CD4-positive, alpha-beta memory T cell (primary cell): ENCODE measurements around the gene GLIS1. TPM values are rescaled to one million over a fixed set of nuclear protein-coding genes. Genes with fewer than 3 reads are reported as not detected.

ENCODE experiments used
- CTCF ChIA-PET: fragments of 350-600 bp; sonication (Branson Sonifier 250); formaldehyde crosslinking; loops from one replicate; lab custom pipeline; 2021; ENCODE audit warnings: inconsistent platforms; ENCODE audit not compliant: partially characterized antibody; lab: Charles Lee
- POLR2A ChIA-PET: fragments of 350-600 bp; sonication (Branson Sonifier 250); formaldehyde crosslinking; loops from one replicate; lab custom pipeline; 2021; ENCODE audit not compliant: partially characterized antibody; lab: Charles Lee
- DNase-seq, 5 donors: peaks; one replicate each; pipeline versions ENCODE4 v3.0.0 to v3.0.0-alpha.2; 2020 to 2022; ENCODE audit warnings: mixed read lengths in 1 of 5
- H3K27ac ChIP-seq: one replicate; pipeline ENCODE4 v1.7.0; 2013; ENCODE audit warnings: low read depth, low read length
- H3K27me3 ChIP-seq: 2 replicates; pipeline ENCODE4 v1.7.0; 2013; ENCODE audit warnings: mild to moderate bottlenecking, low read length, moderate library complexity; ENCODE audit not compliant: insufficient read depth
- H3K36me3 ChIP-seq: 2 replicates; pipeline ENCODE4 v1.7.0; 2013; ENCODE audit warnings: mild to moderate bottlenecking, low read length, moderate library complexity; ENCODE audit not compliant: insufficient read depth
- H3K4me1 ChIP-seq: 2 replicates; pipeline ENCODE4 v1.7.0; 2013; ENCODE audit warnings: mild to moderate bottlenecking, low read length, moderate library complexity; ENCODE audit not compliant: insufficient read depth
- H3K4me3 ChIP-seq, 2 donors: one replicate each; pipeline ENCODE4 v1.7.0; 2013; ENCODE audit warnings: low read length in 2 of 2, mild to moderate bottlenecking in 1 of 2
- H3K9me3 ChIP-seq, 2 donors: one replicate each; pipeline ENCODE4 v1.7.0; 2013; ENCODE audit warnings: low read length in 2 of 2, control low read depth in 1 of 2; ENCODE audit not compliant: control insufficient read depth in 1 of 2
- H3K27ac Mint-ChIP-seq, 7 donors: one replicate each; pipeline ENCODE4 v1.8.0; 2020 to 2021; ENCODE audit warnings: mixed read lengths in 7 of 7, mild to moderate bottlenecking in 6 of 7, inconsistent platforms in 3 of 7, moderate library complexity in 3 of 7
- H3K27me3 Mint-ChIP-seq, 2 donors: one replicate each; pipeline ENCODE4 v1.8.0; 2020 to 2021; ENCODE audit warnings: mixed read lengths in 2 of 2
- H3K36me3 Mint-ChIP-seq, 2 donors: one replicate each; pipeline ENCODE4 v1.8.0; 2020 to 2021; ENCODE audit warnings: mixed read lengths in 2 of 2, inconsistent platforms in 1 of 2, mild to moderate bottlenecking in 1 of 2
- H3K4me1 Mint-ChIP-seq, 4 donors: one replicate each; pipeline ENCODE4 v1.8.0; 2020 to 2021; ENCODE audit warnings: mixed read lengths in 4 of 4, mild to moderate bottlenecking in 1 of 4
- H3K4me3 Mint-ChIP-seq, 8 donors: one replicate each; pipeline ENCODE4 v1.8.0; 2020 to 2021; ENCODE audit warnings: mixed read lengths in 8 of 8, mild to moderate bottlenecking in 7 of 8, moderate library complexity in 6 of 8, inconsistent platforms in 3 of 8
- H3K9me3 Mint-ChIP-seq, 8 donors: one replicate each; pipeline ENCODE4 v1.8.0; 2020 to 2021; ENCODE audit warnings: mixed read lengths in 8 of 8, mild to moderate bottlenecking in 5 of 8, inconsistent platforms in 3 of 8, moderate library complexity in 1 of 8
- intact Hi-C: fragments of 100-400 bp; cut with micrococcal nuclease; formaldehyde crosslinking; loops from one replicate; pipeline ENCODE4 v1.15.1; 2023
- polyA plus RNA-seq, 2 donors: library from polyadenylated mRNA; unstranded; fragments of 300-500 nt; fragmentation: Illumina TruSeq; gene quantifications; one replicate each; pipeline ENCODE4 v1.2.3, GENCODE V29; 2021
- total RNA-seq, 2 experiments: library from RNA; stranded (reverse); gene quantifications; one replicate each; pipeline ENCODE4 v1.2.3, GENCODE V29; 2021

Gene GLIS1
- total and polyA plus RNA-seq, 4 experiments from 2014 or later, result not detected

DNA sequence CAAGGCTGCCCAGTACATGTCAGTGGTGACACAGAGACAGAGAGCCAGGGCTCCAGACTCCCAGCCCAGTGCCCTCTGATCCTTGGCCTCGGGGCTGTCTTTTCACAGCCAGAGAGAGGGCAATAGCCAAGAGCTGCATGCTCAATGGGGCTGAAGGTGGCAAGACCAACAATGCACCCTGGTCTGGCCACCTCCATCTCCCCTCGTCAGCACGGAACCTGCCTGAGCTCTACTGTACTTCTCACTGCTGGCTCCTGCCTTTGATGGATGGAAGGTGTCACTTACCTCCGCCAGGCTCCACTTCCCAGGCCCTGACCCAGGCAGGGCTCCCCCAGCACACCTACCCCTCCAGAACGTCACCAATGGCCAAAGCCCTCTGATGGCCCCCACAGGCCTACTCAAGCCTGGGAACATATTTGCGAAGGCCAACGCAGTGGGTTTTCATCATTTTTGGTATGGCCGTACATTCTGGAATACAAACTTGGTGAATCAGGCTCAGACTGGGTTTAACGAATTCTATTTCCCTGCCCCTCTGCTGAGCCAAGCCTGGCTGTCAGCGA, 191.7 kb downstream of the GLIS1 start:
- no peak overlapping the region for H3K4me3 Mint-ChIP-seq
- POLR2A ChIA-PET, result no interaction called here
- no peaks in the 10 kb centered on the region for H3K9me3 Mint-ChIP-seq

DNA sequence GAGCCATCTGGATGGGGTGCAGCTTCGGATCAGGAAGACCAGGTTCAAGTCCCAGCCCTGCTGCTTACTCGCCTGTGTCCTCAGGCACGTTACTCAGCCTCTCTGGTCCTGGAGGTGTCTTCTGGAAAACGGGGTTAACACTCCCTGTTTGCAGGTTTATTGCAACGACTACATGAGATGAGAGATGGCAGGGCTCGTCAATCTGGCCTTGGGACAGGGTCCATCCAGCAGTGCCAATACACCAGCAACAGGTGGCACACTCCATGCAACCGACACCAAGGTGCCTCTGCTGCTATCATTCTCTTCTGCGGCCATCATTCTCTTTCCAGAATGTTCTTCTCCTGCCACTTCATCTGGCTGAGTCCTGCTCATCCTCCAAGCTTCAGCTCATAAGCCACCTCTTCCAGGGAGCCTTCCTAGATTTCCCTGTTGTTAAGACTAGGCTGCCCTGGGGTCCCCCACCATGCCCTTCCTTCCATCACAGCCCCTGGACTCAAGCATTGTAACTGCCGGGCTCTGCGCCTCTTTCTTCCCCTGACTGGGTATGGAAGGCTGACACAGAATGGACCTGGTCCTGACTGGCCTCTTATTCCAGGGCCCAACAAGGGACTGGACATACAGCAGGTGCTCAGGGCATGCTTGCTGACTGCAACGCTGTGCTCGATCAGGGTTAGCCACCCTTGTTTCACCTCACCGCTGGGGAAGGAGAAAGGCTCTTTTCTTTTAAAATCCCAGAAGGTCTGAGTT, 192.4 kb downstream of the GLIS1 start:
- ChIA-PET POLR2A (no interaction called here), CTCF (no interaction called here)
- H3K4me3 Mint-ChIP-seq, result no peak overlapping the region
- Histone ChIP-seq H3K9me3 (no peaks in the 10 kb centered on the region), H3K4me3 (no peak overlapping the region), H3K36me3 (no peaks in the 10 kb centered on the region), H3K27ac (no peak overlapping the region), H3K27me3 (no peaks in the 10 kb centered on the region), H3K4me1 (no peaks in the 10 kb centered on the region)
- no peak overlapping the region for H3K27ac Mint-ChIP-seq
- no peaks in the 10 kb centered on the region for H3K36me3 Mint-ChIP-seq
- peaks cover 0 to 4% of the 10 kb centered on the region in 2 donors for H3K27me3 Mint-ChIP-seq
- no peaks in the 10 kb centered on the region for H3K9me3 Mint-ChIP-seq
- H3K4me1 Mint-ChIP-seq, result no peaks in the 10 kb centered on the region
- intact Hi-C loops, result no loop called here
- no peak for DNase-seq

More for the DNA sequence above, 191.7 kb downstream of the GLIS1 start:
- H3K27me3 ChIP-seq, result no peaks in the 10 kb centered on the region
- H3K4me1 ChIP-seq, result no peaks in the 10 kb centered on the region
- Mint-ChIP-seq H3K27ac (no peak overlapping the region), H3K36me3 (no peaks in the 10 kb centered on the region), H3K27me3 (peaks cover 0 to 4% of the 10 kb centered on the region in 2 donors), H3K4me1 (no peaks in the 10 kb centered on the region)
- CTCF ChIA-PET, result no interaction called here
- intact Hi-C loops, result no loop called here
- DNase-seq, result no peak
- H3K9me3 ChIP-seq, result no peaks in the 10 kb centered on the region
- no peak overlapping the region for H3K4me3 ChIP-seq
- no peak overlapping the region for H3K27ac ChIP-seq
- no peaks in the 10 kb centered on the region for H3K36me3 ChIP-seq

- Mint-ChIP-seq H3K4me1 (no peaks in the 10 kb centered on the region), H3K36me3 (no peaks in the 10 kb centered on the region), H3K27ac (no peak overlapping the region), H3K9me3 (no peaks in the 10 kb centered on the region), H3K27me3 (peaks cover 0 to 4% of the 10 kb centered on the region in 2 donors), H3K4me3 (no peak overlapping the region)
- DNase-seq, result no peak
- Histone ChIP-seq H3K4me3 (no peak overlapping the region), H3K27me3 (no peaks in the 10 kb centered on the region), H3K9me3 (no peaks in the 10 kb centered on the region), H3K27ac (no peak overlapping the region), H3K36me3 (no peaks in the 10 kb centered on the region), H3K4me1 (no peaks in the 10 kb centered on the region)
- intact Hi-C loops, result no loop called here
- ChIA-PET POLR2A (no interaction called here), CTCF (no interaction called here)
These were observed 193.1 kb downstream of the GLIS1 start for GRCh38 chr1:53545663-53546408.

DNA sequence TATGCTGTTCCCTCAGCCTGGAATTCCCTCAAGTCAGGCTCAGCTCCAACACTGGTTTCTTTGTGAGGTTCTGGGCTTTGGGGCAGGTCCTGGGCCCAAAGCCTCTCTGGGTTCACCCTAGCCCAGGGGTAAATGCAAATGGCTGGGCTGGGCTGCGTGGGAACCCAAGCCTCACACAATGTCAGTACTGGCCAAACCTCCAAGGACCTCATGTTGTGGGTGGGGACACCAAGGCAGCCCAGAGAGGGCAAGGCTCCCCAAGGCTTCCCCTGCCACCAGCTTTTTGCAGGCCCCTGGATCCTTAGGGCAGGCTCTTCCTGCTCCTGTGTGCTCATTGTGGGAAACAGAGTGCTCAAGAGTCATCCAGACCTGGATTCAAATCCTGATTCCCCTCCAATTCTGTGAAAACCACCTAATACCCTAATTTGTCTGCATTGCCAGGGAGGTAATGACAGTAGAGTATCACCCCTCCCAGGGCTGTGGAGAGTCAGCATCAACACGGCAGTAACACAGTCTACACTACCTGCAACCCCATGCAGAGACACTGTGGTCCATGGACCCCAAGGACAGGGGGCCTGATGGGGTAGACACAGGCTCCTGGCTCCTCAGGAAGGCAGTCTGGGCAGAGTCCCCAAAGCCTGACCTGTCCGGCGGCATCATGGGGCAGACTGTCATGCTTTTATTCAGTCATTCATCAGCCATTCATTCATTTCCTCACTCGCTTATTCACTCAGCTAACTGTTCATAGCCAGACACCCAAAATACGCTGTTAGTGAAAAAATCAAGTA, 194.0 kb downstream of the GLIS1 start:
- no peak overlapping the region for H3K27ac Mint-ChIP-seq
- intact Hi-C loops, result no loop called here
- Histone ChIP-seq H3K27me3 (no peaks in the 10 kb centered on the region), H3K27ac (no peak overlapping the region), H3K36me3 (no peaks in the 10 kb centered on the region), H3K4me1 (no peaks in the 10 kb centered on the region), H3K4me3 (no peak overlapping the region), H3K9me3 (no peaks in the 10 kb centered on the region)
- DNase-seq, result no peak
- ChIA-PET POLR2A (no interaction called here), CTCF (no interaction called here)
- H3K27me3 Mint-ChIP-seq, result peaks cover 0 to 4% of the 10 kb centered on the region in 2 donors
- H3K4me3 Mint-ChIP-seq, result no peak overlapping the region
- H3K9me3 Mint-ChIP-seq, result no peaks in the 10 kb centered on the region
- H3K36me3 Mint-ChIP-seq, result no peaks in the 10 kb centered on the region
- no peaks in the 10 kb centered on the region for H3K4me1 Mint-ChIP-seq

DNA sequence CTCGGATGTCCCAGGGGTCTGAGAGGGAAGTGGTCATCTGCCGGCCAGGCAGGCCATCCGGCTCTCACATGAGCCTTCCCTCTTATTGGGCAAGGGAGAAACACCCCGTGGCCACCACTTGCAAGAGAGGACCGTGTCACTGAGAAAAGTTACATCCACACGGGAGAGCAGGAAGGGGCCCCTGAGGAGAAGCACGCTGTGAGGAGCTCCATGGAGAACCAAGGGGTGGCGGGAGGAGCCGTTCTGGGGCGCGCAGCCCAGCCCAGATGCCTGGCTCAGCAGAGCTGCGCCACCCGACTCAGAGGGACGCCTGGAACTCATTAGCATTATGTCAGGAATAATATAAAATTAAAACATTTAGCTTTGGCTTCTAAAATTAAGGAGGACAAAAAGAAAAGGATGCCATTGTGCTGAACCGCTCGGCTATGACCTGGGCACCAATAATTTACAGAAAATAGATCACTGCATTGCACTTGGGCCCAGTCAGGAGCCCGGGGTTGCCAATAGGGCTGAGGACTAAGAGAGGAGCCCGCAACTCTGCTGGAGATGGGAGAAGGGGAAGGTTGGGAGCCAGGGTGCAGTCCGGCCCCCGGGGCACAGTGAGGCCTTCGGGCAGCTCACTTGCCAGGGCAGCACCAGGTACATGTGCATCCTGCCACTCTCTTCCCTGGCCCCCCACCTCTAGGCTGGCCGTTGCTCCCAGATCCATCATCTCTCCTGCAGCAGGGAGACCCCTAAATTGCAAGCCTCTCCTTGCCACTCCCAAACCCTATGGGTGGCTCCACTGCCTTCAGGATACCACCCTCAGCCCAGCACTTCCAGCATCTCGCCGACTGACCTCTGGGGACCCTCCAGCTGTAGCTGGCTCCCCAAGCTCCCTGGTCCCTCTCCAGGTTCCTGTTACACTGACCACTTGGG, 194.9 kb downstream of the GLIS1 start:
- no peaks in the 10 kb centered on the region for H3K27me3 ChIP-seq
- H3K27ac Mint-ChIP-seq, result no peak overlapping the region
- no peak overlapping the region for H3K4me3 ChIP-seq
- no peaks in the 10 kb centered on the region for H3K4me1 Mint-ChIP-seq
- H3K4me3 Mint-ChIP-seq, result no peak overlapping the region
- DNase-seq, result no peak
- ChIA-PET POLR2A (no interaction called here), CTCF (no interaction called here)
- H3K36me3 Mint-ChIP-seq, result no peaks in the 10 kb centered on the region
- intact Hi-C loops, result no loop called here
- H3K4me1 ChIP-seq, result no peaks in the 10 kb centered on the region
- no peaks in the 10 kb centered on the region for H3K9me3 ChIP-seq
- H3K36me3 ChIP-seq, result no peaks in the 10 kb centered on the region
- H3K9me3 Mint-ChIP-seq, result no peaks in the 10 kb centered on the region
- H3K27me3 Mint-ChIP-seq, result peaks cover 0 to 4% of the 10 kb centered on the region in 2 donors
- no peak overlapping the region for H3K27ac ChIP-seq

GRCh38 chr1:53543130-53543777, 195.7 kb downstream of the GLIS1 start:
- no peak overlapping the region for H3K4me3 Mint-ChIP-seq

More at GRCh38 chr1:53543130-53543777, 195.7 kb downstream of the GLIS1 start:
- H3K27me3 Mint-ChIP-seq, result peaks cover 0 to 4% of the 10 kb centered on the region in 2 donors
- peak overlapping the region in 1 of 7 donors; percentile 17 for H3K27ac Mint-ChIP-seq
- no peaks in the 10 kb centered on the region for H3K36me3 Mint-ChIP-seq
- Histone ChIP-seq H3K27me3 (no peaks in the 10 kb centered on the region), H3K27ac (no peak overlapping the region), H3K4me1 (no peaks in the 10 kb centered on the region), H3K4me3 (no peak overlapping the region), H3K36me3 (no peaks in the 10 kb centered on the region), H3K9me3 (no peaks in the 10 kb centered on the region)
- no peak for DNase-seq
- POLR2A ChIA-PET, result no interaction called here
- intact Hi-C loops, result no loop called here
- H3K9me3 Mint-ChIP-seq, result no peaks in the 10 kb centered on the region
- CTCF ChIA-PET, result no interaction called here
- H3K4me1 Mint-ChIP-seq, result no peaks in the 10 kb centered on the region
